ENCODE measurements around the gene SLC35F3.
"Not testable (repeated sequence)": the region's sequence is repeated elsewhere in the genome, so short reads cannot be mapped to it uniquely, and the experiment has no call there.

The SLC35F3 gene

DNA sequence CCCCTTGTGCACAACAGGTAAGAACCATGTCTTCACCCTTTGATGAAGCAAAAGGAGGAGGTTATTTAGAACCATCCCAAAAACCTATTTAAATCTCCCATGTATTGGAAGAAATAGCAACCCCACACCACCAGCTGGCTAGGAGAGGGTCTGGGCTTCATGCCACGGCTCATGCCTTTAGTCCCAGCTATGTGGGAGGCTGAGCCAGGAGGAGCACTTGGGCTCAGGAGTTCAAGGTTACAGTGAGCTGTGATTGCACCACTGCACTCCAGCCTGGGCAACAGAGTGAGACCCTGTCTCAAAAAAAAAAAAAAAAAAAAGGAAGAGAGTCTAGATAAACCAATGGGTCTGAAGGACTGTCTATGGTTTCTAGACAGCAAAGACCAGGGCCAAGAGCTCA lies 270.9 kb downstream of the SLC35F3 start:
- in situ Hi-C loops (cut with MboI; ENCODE audit: low sequenced_read_pairs) = no loop called here

GRCh38 chr1:234176000-234176399 lies 271.5 kb downstream of the SLC35F3 start:
- in situ Hi-C loops (cut with MboI; ENCODE audit: low sequenced_read_pairs) = no loop called here

DNA sequence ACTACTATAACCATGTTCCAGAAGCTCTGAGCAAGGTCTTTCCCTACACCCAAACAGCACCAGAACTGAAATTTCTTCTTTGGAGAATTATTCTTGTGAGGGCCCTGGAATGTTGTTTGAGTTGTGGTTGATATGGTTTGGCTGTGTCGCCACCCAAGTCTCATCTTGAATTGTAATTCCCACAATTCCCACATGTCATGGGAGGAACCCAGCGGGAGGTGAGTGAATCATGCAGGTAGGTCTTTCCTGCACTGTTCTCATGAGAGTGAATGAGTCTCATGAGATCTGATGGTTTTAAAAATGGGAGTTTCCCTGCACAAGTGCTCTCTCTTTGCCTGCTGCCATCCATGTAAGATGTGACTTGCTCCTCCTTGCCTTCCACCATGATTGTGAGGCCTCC lies 272.4 kb downstream of the SLC35F3 start:
- in situ Hi-C loops (cut with MboI; ENCODE audit: low sequenced_read_pairs) = not testable (repeated sequence)

DNA sequence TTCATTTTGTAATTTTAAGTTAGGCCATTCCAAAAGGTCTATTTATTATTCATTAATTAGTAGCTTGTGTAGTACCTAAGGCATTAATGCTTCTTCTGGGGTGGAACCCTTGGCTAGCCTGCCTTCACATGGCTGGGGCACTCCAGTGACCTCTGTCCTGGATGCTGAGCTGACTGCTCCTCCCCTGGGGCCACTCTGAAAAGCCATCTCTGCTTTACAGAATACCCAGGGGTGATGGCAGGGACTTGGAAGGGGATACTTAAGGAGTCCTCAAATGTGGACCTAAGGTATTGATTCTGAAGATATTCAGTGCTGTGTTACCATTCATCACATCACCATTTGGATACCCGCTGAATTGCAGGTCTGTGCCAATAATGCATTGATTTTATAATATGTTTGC lies 281.0 kb downstream of the SLC35F3 start:
- in situ Hi-C loops (cut with MboI; ENCODE audit: low sequenced_read_pairs) = no loop called here

- in situ Hi-C loops (cut with MboI; ENCODE audit: low sequenced_read_pairs) = no loop called here
These were observed 281.7 kb downstream of the SLC35F3 start for GRCh38 chr1:234186037-234186688.

GRCh38 chr1:234188454-234188792 lies 283.9 kb downstream of the SLC35F3 start:
- in situ Hi-C loops (cut with MboI; ENCODE audit: low sequenced_read_pairs) = no loop called here

GRCh38 chr1:234197839-234198238 lies 293.4 kb downstream of the SLC35F3 start:
- in situ Hi-C loops (cut with MboI; ENCODE audit: low sequenced_read_pairs) = no loop called here

GRCh38 chr1:234199476-234200127 lies 295.1 kb downstream of the SLC35F3 start:
- in situ Hi-C loops (cut with MboI; ENCODE audit: low sequenced_read_pairs) = no loop called here

DNA sequence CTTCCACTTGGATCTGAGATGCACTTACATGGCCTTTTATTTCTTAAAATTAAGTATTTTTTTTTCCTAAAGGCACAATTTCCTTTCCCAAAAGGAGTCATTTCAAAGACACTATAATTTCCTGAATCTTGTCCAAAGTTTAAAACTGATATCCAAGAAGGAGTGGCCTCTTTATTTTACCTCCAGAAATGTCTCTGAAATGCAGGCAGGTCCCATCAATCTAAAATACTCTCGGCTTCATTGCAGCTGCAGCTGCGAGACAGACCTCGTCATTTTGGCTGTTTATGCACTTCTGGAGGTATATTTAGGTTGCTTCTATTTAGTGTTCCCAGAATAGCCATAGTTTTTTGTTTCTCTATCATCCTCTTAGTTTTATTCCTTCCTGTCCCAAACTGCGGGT lies 296.1 kb downstream of the SLC35F3 start:
- in situ Hi-C loops (cut with MboI; ENCODE audit: low sequenced_read_pairs) = no loop called here

GRCh38 chr1:234201600-234201999 lies 297.1 kb downstream of the SLC35F3 start:
- in situ Hi-C loops (cut with MboI; ENCODE audit: low sequenced_read_pairs) = no loop called here

DNA sequence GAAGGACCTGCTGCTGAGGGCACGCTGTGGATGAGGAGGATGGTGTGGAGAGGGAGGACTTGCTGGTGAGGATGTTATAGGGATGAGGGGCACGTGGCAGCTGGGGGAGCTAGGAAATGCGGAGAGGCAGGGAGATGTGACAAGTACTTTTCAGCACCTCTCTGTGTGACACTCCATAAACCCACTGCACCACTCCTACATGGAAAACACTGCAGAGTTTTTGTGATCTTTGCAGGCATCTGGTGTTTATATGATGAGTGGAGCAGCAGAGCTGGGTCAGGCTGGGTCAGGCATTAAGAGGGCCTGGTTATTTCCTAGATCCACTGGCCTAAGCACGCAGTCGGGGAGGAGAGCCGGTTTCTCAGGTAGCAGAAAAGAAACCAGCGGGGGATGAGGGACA lies 301.5 kb downstream of the SLC35F3 start:
- in situ Hi-C loops (cut with MboI; ENCODE audit: low sequenced_read_pairs) = no loop called here

DNA sequence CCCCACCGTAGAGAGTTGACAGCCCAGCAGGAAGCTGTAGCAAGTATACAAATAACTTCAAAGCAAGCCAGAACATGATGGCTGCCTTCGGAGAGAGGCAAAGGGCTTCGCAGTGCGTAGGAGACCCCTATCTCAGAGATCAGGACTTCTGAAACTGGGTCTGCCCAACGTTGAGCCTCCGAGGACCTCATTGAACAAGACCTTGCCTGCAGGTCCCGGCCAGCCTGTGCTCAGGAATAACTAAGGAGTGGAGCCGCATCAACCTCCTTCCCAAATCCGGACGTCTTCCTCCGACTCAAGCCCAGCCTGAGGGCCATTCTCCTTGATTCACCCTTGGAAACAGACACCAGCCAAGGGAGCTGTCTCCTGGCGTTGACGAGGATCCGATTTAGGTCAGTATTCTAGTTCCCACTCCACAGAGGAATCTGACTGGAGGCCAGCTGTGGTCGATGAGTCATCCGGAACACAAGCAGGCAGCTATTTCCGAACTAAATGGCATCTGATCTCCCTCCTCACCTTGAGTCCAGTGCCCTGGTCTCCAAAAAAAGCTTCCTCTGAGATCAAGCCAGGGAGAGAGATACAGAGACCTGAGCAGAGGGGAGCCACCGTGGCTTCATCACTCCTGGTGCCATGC lies 302.3 kb downstream of the SLC35F3 start:
- in situ Hi-C loops (cut with MboI; ENCODE audit: low sequenced_read_pairs) = no loop called here

DNA sequence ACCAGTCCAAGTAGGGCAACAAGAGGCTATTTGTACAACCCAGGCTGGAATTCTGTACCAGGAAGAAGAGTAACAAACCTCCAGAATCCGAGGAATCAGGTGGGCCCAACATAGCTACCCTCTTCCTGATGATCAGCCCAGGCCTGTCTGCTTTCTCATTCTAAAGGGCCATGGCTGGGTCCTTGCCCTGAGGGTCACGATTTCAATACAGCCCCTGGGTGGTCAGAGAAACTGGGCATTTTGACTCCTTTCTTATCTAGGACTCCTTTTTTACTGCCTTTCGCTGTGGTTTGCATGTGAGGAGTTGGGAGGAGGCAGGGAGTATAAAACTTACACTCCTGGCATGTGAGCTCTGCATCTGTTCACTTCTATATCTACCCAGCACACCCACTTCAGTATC lies 303.9 kb downstream of the SLC35F3 start:
- in situ Hi-C loops (cut with MboI; ENCODE audit: low sequenced_read_pairs) = no loop called here

DNA sequence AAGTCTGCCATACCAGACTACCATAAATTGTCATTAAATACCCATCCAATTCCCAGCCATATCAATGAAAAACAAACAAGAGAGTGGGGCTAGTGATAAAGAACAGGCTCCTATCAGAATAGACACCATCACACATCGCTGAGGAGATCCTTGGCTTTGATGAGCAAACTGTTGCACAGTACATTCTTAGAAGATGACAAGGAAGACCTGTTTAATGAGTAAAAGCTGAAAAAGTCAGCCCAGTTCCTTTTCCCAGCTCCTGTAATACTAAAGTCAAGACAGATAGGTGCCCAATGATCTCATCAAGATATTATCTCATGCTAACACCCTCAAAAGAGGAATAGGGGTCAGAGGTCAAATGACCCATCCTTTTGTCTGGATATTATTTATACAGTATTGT lies 304.3 kb downstream of the SLC35F3 start:
- in situ Hi-C loops (cut with MboI; ENCODE audit: low sequenced_read_pairs) = no loop called here

DNA sequence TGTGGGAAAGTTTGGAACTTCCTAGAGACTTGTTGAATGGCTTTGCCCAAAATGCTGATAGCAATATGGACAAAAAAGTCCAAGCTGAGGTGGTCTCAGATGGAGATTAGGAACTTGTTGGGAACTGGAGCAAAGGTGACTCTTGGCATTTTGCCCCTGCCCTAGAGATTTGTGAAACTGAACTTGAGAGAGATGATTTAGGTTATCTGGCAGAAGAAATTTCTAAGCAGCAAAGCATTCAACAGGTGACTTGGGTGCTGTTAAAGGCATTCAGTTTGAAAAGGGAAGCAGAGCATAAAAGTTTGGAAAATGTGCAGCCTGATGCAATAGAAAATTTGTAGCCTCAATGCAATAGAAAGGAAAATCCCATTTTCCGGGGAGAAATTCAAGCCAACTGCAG lies 306.0 kb downstream of the SLC35F3 start:
- in situ Hi-C loops (cut with MboI; ENCODE audit: low sequenced_read_pairs) = not testable (repeated sequence)

DNA sequence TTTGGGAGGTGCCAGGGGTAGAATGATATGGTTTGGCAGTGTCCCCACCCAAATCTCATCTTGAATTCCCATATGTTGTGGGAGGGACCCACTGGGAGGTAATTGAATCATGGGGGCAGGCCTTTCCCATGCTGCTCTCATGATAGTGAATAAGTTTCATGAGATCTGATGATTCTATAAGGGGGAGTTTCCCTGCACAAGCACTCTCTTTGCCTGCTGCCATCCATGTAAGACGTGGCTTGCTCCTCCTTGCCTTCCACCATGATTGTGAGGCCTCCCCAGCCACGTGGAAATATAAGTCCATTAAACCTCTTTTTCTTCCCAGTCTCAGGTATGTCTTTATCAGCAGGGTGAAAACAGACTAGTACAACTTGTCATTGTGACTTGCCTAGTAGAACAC lies 307.4 kb downstream of the SLC35F3 start:
- in situ Hi-C loops (cut with MboI; ENCODE audit: low sequenced_read_pairs) = not testable (repeated sequence)

DNA sequence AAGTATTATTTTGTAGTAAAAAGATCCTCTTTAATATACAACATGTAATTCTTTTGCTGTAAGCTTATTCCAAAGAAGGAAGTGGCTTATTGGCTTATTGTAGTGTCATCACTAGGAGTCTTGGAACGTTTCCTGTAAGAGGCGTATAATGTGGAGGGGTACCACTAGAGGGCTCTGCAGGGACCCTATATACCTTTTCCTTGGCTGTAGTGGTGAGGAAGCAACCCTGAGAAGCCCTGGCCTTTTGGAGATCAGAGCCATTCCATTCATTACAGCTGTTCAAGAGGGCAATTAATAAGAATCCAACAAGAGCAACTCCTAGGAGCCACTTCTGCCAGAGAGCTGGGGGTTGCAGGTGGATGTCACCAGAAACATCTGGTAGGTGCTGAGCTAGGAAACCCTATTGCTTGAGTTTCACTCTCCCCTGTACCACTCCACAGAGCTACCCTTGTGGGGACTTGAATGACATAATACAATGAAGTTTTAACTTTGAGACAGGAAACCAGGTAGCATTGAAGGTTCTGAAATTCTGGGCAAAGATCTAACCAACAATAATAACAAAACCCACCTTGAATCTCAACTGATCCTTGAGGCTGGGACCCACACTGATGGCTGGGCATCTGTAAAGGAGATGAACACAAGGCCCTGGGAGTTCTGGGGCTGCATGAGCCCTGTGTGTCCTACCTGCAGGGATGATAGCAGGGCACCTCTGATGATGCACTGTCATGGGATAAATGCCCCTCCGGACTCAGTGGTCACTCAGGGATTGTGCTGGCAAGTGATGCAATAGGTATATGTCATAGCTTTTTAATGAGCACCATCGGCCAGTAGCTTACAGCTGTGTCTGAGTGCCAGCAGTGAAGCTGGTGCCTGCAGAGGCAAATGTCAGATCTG lies 308.5 kb downstream of the SLC35F3 start:
- in situ Hi-C loops (cut with MboI; ENCODE audit: low sequenced_read_pairs) = no loop called here

GRCh38 chr1:234213658-234214128 lies 309.2 kb downstream of the SLC35F3 start:
- in situ Hi-C loops (cut with MboI; ENCODE audit: low sequenced_read_pairs) = no loop called here

DNA sequence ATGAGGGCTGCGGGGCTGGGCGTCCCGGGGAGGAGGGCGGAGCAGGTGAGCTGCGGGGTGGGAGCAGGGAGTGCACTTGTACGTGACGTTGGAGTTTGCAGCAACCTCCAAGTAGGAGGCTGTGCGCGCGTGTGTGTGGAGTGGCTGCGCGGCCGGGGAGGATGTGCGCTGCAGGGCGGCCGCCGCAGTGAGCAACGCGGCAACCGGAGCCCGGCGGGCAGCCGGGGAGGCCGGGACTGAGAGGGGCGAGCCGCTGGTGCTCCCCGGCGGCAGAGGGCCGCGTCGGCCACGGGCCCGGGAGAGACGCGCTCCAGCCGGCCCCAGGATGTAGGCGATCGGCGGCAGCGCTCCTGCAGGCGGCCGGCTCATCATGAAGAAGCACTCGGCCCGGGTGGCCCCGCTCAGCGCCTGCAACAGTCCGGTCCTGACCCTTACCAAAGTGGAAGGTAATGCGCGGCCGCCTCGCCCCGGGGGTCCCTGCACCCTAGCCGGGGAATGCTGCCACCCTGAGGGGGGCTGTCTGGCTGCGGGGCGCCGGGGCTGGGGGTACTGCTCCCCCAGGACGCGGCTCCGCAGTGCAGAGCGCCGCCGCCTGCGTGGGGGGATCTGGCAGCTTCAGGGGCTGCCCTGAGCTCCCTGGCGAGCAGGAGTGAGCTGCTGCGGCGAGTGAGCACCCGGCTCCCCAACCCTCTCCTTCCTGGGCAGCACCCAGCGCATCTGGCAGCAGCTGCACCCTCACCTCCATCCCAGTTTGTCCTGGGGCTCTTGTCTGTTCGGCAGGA lies 309.8 kb downstream of the SLC35F3 start:
- in situ Hi-C loops (cut with MboI; ENCODE audit: low sequenced_read_pairs) = no loop called here

Measured in HL-60/S4 treated with phorbol 12-myristate 13-acetate at 8.2 ng/mL for 4 days and 3 days (cell line).